Activated naive CD4-positive, alpha-beta T cell (primary cell): ENCODE results near the gene POLD2.
A peak's percentile ranks its signal among the peaks of the same experiment; 100 is the strongest.

Experiments
- DNase-seq, 4 experiments: peaks; one replicate each; lab custom pipeline; 2025; lab: John Stamatoyannopoulos, UW

Gene POLD2

DNA sequence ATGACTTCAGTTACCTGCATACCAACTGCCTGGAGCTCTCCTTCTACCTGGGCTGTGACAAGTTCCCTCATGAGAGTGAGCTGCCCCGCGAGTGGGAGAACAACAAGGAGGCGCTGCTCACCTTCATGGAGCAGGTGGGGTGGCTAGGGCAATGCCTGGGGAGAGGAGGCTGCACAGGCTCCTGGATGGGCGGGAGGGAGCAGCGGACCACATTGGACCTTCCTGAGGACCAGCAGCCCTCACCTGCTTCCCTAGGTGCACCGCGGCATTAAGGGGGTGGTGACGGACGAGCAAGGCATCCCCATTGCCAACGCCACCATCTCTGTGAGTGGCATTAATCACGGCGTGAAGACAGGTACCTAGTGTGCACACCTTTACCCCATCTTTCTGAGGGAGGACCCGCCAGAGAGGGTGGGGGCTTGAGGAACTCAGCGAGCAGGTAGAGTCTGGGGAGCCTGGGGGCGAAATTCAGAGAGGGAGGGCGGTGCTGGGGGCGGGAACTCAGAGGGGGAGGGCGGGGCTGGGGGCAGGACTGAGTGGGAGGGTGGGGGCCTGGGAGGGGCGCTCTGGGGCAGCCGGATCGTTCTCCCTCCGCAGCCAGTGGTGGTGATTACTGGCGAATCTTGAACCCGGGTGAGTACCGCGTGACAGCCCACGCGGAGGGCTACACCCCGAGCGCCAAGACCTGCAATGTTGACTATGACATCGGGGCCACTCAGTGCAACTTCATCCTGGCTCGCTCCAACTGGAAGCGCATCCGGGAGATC lies 10.2 kb downstream of the POLD2 start:
- DNase-seq: no peak

DNA sequence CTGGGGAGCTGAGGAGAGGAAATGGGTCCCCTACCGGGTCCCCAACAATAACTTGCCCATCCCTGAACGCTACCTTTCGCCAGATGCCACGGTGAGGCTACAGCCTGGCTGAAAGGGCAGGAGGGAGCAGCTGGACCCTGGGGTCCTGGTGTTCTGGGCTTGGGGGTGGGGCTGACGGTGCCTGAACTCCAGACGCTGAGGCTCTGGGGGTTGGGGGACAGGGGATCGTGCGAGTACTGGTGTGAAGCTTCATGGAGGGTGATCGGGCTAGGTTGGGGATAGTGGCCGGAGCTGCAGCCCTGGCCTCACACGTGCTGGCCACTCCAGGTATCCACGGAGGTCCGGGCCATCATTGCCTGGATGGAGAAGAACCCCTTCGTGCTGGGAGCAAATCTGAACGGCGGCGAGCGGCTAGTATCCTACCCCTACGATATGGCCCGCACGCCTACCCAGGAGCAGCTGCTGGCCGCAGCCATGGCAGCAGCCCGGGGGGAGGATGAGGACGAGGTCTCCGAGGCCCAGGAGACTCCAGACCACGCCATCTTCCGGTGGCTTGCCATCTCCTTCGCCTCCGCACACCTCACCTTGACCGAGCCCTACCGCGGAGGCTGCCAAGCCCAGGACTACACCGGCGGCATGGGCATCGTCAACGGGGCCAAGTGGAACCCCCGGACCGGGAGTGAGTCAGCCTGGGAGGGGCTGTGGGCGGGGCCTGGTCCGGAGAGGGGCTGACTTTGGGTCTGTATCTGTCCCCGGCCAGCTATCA lies 10.9 kb downstream of the POLD2 start:
- DNase-seq: no peak

DNA sequence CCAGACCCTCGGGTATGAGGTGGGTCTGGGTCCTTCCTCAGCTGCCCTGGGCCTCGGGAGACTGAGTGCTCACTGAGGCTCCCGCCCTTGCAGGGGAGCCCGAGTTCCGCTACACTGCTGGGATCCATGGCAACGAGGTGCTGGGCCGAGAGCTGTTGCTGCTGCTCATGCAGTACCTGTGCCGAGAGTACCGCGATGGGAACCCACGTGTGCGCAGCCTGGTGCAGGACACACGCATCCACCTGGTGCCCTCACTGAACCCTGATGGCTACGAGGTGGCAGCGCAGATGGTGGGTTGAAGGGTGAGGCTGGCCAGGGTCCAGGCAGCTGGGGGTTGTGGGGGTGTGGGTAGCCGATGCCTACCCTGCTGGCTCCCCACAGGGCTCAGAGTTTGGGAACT lies 11.6 kb downstream of the POLD2 start:
- no peak for DNase-seq

DNA sequence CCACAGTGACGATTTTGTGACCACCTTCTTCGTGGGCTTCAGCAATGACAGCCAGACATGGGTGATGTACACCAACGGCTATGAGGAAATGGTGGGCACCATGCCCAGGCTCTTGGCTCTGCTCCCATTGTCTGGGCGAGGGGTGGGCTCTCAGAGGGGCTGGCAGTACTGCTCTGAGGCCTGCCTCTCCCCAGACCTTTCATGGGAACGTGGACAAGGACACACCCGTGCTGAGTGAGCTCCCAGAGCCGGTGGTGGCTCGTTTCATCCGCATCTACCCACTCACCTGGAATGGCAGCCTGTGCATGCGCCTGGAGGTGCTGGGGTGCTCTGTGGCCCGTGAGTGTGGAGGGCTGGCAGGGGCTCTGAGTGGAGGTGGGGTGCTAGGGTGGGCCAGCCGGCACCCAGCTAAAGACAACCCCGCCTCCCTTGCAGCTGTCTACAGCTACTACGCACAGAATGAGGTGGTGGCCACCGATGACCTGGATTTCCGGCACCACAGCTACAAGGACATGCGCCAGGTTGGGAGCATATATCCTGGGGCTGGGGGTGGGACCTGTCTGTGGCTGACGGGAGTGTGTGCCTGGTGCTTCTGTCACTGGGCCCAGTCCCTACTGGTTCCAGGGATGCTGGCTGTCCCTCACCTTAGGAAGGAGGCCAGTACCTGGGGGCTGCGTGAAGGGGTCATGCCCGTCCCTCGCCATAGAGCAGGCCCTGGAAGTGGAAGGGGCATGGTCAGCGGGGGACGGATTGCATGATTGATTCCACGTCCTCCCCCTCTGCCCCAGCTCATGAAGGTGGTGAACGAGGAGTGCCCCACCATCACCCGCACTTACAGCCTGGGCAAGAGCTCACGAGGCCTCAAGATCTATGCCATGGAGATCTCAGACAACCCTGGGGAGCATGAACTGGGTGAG lies 12.4 kb downstream of the POLD2 start:
- no peak for DNase-seq

DNA sequence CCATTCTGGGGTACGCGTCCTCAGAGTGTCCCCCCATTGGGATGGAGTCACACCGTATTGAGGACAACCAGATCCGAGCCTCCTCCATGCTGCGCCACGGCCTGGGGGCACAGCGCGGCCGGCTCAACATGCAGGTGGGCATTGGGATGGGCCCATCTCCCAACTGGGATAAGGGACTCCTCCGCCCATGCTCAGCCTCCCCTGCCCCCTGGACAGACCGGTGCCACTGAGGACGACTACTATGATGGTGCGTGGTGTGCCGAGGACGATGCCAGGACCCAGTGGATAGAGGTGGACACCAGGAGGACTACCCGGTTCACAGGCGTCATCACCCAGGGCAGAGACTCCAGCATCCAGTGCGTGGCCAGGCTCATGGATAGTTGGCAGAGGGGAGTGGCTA lies 13.4 kb downstream of the POLD2 start:
- no peak for DNase-seq

DNA sequence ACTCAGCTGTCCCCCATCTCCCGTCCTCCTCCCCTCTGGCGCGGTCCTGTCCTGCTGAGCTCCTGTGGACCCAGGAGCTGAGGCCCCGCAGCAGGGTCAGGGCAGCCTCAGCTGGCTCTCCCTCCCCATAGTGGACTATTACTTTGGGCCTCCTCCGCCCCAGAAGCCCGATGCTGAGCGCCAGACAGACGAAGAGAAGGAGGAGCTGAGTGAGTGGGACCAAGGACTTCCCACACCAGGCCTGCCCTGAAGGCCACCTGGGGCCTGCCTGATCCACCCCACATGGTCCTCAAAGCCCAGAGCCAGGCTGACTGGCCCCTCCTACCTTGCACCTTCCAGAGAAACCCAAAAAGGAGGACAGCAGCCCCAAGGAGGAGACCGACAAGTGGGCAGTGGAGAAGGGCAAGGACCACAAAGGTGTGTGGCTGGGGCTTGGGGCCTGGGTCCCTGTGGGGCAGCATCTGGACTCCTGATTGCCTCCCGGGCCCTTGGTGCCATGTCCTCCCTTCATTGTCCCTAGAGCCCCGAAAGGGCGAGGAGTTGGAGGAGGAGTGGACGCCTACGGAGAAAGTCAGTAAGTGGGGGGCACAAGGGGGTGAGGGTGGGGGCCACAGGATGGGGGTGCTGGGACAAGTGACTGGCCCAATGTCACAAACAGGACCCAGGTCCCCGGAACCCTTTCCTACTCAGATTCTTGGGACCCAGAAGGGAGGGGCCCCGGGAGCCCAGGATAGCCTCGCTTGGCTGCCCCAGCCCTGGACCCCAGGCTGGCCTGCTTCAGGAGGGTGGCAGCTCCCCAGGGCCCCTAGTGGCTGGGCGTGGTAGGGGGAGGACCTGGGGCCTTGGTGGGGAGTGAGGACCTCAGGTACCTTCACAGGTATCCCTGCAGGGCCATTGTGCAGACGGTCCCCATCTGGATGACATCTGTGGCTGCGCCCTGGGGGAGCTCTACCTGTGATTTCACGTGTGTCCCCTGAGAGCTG lies 14.3 kb downstream of the POLD2 start:
- no peak for DNase-seq

DNA sequence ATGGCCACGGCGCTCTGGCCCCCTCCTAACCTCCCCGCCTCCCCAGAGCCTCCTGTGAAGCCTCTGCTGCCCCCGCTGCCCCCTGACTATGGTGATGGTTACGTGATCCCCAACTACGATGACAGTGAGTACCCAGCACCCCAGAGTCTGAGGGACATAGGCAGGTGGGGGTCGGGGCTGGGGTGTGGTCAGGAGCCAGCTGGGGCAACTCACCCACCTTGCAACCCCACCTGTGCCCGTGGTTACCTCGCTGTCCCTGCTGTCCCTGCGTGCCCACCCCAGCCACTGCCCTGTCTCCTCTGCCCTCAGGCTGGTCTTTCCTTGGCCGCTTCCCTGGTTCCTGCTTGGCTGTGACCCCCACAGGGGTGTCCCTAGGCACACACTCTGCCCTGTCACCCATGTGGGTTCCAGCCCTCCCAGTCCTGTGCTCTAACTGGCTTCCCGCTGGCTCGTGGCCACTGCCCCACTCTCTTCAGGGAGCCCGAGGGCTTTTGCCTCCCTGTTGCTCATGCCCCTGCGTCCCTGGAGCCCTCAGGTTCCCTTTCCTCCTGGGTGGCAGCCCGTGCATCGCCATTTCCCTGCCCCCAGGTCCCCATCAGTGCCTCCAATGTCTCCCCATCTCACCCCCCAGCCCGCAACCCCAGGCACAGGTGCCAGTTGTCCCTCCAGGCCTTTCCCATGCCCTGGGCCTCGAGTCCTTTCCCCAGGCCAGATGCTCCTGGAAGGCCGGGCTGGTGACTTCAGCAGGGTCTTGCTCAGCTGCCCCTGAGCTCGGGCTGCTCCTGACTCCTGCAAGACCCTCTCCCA lies 15.2 kb downstream of the POLD2 start:
- DNase-seq: no peak

DNA sequence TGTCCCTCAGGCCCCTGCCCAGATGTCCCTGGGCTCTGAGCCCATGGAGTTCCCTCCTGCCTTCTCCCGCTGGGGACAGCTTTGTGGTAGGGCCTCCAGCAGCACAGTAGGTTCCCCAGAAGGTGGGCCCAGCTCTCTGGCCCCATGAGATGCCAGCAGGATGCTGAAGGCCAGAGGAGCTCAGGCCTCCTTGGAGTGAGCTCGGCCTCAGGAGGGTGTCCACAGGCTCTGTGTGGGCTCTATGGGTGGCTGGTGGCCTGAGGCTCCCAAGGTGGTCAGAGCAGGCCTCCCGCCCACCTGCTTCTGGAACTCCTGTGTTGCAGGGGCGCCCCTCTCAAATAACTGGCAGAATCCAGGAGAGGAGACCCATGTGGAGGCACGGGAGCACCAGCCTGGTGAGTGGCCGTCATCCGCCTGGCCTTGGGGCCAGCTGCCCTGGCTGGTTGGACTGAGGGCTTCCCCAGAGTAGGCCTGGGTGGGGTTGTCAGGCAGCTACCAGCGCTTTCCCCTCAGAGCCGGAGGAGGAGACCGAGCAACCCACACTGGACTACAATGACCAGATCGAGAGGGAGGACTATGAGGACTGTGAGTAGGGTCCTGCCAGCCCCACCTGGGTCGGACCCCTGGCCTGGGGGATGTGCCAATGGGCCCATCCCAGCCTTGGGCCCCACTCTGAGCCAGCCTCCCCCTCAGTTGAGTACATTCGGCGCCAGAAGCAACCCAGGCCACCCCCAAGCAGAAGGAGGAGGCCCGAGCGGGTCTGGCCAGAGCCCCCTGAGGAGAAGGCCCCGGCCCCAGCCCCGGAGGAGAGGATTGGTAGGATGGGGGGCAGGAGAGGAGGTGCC lies 16.0 kb downstream of the POLD2 start:
- no peak for DNase-seq

DNA sequence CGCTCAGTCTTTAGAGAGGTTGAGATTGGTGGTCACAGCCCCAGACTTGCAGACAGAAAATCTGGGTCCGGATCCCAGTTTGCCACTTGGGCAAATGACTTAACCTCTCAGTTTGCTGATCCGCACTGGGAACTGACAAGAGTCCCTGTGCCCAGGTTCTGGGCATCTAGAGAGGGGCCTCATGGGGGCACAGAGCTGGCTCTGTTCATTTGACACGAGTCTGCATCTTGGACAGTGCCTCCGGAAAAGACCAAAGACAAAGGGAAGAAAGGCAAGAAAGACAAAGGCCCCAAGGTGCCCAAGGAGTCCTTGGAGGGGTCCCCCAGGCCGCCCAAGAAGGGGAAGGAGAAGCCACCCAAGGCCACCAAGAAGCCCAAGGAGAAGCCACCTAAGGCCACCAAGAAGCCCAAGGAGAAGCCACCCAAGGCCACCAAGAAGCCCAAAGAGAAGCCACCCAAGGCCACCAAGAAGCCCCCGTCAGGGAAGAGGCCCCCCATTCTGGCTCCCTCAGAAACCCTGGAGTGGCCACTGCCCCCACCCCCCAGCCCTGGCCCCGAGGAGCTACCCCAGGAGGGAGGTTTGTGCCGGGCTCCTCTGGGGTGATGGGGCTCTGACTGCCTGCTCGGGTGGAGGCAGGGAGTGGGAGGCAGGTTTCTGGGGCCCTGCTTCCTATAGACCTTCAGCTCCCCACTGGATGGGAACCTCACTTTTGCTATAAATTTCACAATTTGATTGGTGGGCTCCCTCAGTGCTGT lies 16.9 kb downstream of the POLD2 start:
- no peak for DNase-seq

DNA sequence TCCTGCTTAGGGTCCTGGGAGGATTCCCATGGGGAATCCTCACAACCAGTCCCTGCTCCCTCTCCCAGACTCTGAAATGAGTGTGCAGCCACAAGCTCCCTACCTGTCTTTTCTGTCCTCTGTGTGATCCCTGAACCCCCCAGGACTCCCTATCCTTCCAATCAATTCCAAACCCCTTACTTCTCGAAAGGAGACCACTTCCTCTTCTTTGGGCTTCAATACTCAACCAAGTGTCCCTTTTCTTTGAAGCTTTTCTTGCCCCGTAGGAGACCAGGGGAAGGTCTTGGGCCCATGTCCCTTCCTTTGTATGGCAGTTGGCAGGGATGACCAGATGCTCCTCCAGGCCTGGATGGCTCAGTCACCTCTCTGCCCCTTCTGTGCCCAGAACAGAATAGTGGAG lies 17.5 kb downstream of the POLD2 start:
- no peak for DNase-seq

DNA sequence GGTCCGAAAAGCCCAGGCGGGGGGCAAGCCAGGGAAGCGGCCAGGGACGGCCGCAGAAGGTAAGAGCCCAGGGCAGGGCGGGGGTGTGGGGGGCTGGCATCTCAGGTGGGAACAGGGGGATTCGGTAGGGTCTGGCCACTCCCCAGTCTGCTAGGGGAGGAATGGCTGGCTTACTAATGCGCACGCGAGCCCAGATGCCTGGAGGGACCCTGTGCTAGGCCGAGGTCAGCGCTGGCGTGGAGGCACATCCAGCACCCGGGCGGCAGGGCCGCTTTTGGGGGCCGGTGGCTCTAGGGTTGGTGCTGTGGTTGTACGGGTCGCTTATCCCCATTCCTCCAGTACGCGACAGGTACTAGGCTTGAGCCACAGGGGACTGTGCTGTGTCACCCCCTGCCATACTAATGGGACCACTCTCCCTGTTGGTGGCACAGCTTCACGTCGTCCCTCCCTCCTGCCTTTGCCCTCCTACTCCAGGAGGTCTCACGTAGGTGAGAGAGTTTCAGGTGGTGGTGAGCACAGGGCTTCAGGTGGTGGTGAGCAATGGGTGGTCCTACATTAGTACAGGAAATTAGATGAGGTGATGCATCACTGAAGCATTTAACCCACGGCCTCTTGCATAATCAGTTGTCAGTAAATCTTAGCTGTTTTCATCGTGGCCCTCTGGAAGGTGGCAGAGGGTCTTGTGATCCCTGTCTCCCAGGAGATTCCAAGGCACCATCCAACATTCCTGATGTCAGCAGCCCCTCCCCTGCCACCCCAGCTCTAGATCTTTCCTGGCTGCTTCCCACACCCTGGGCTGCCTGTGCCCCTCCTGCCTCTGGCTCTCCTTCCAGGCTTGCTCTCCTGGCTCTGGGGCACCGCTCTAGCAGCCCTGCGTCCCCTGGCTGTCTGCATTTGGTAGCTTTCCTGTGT lies 18.2 kb downstream of the POLD2 start:
- no peak for DNase-seq

DNA sequence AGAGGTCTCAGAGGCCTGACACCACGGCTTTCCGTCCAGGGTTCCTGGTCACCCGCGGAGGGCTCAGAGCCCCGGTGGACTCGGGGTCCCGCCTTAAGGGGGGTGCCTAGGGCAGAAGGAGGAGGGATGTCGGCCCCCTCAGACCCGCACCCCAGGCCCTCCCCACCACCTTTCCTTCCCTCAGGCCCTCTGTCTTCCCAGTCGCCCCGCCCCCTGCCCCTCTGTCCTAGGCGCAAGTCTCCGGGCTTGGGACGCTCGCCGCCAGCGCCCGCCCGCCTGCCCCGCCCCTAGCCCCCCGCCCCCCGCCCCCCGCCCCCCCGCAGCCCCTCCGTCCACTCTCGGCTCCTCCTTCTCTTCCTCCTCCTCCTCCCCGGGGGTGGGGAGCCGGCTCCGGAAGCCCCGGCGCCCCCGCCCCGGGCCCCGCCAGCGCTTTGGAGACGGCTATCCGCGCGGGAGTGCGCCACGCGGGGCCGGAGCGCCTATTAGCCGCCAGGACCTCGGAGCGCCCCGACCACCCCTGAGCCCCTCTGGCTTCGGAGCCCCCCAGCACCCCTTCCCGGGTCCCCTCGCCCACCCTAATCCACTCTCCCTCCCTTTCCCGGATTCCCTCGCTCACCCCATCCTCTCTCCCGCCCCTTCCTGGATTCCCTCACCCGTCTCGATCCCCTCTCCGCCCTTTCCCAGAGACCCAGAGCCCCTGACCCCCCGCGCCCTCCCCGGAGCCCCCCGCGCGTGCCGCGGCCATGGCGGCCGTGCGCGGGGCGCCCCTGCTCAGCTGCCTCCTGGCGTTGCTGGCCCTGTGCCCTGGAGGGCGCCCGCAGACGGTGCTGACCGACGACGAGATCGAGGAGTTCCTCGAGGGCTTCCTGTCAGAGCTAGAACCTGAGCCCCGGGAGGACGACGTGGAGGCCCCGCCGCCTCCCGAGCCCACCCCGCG lies 19.2 kb downstream of the POLD2 start, which contains the start of gene AEBP1:
Gene AEBP1 (plus strand): TSS at position 423 of the 937 bp plus-strand sequence. CDS start 321 bp downstream, at position 744.
- DNase-seq: peak in 1 of 4 experiments; percentile 34

DNA sequence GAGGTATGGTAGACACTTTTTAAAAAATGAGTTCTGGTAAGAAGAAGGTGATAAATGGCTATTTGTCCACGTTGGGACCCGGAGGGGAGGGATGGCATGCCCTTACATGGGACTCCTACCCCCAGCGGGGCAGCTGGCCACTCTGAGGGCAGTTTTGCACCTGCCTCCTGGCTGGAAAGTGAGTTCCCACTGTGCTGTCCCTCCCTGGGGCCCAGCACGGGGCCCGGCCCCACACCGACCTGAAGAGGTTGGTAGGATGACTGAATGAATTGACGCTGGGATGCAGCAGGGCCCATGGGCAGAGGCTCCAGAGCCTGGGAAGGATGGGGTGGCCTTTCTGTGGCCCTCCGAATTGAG lies 19.8 kb downstream of the POLD2 start:
- no peak for DNase-seq

DNA sequence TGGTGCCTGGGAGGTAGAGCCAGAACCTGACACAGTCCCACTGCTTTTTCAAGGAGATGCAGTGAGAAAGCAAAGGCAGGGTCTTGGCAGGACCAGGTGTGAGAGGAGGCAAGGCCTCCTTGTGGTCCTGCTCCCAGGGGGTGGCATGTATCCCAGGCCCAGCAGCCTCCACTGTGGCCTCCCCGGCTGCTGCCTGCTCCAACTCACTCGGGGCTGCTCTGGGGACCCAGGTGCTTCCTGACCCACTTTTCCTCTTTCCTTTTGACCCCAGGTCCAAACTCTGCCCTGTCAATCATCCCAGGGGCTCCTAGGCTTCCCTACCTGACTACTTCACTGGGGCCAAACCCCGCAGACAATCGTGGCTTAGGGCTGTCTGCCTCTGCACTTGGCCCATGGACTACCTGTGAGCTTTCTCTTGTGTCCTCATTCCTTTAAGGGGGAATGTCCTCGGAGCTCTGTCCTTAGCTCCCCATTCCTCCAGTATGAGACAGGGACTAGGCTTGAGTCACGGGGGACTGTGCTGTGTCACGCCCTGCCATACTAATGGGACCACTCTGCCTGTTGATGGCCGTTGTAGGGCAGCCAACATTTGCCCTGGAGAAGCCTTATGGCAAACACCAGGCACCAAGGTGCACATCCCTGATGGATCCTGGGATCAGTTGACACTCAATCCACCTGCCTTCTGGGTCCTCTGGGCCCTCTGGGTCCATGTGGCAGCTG lies 20.3 kb downstream of the POLD2 start:
- no peak for DNase-seq

DNA sequence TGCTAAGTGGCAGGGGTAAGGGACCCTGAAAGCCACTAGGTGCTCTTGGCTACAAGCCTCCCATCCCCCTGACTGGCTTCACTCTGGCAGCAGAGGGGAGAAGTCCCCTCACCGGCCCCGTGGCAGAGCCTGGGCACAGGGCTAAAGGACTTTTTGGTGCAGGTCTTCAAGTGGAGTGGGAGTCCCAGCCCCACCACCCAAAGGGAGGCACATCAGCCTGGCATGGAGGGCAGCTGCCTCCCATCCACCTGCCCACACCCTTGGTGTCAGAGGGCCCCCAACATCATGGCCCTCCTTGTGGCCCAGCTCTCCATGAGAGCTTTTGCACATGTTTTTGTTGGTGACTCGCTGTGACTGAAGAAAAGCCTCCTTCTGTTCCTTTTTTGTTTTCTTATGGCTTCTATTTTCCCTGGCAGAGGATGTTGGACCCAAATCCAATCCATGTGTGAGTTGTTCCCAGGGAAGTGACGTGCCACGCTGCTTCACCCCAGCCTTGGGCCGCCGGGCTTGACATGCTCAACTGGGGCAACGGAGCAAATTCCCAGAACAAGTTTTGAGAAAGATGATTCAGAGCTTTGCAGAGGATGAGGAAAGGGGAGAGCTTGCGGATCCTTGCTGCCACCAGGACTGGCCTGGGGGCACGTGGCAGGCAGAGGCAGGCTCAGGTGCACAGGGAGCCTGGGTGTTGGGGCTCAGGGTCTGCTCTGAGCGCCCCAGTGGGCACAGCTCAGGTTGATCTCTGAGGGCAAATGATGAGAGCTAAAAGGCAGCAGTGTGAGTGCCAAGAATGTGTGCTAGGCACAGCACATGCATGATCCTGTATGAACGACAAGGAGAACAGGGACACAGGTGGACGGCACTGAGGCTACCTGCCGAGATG lies 21.1 kb downstream of the POLD2 start:
- no peak for DNase-seq
